ENCODE data around the gene RFX7. TPM values are rescaled to one million over a fixed set of nuclear protein-coding genes. Genes with fewer than 3 reads are reported as not detected.

RFX7 gene
- total RNA-seq, 1 donor = 7.6 TPM

- DNase-seq (ENCODE audit: insufficient read length, low spot score, missing footprints) = peak; percentile 11
- H3K27me3 ChIP-seq (ENCODE audit: insufficient read depth, low read length) = no peaks in the 10 kb centered on the region
- H3K4me2 ChIP-seq (ENCODE audit: insufficient read depth, low read length) = no peak overlapping the region
- no peak overlapping the region for H2AFZ ChIP-seq (ENCODE audit: low read length)
- peaks cover 25% of the 10 kb centered on the region for H4K20me1 ChIP-seq (ENCODE audit: insufficient read depth, low read length)
- TF ChIP-seq CTCF (IDR thresholded peaks at IDR 0.05; ENCODE audit: extremely low read depth, low read depth, low read length) = no peak
- H3K27ac ChIP-seq (ENCODE audit: low read depth, low read length) = no peak overlapping the region
- no peaks in the 10 kb centered on the region for H3K4me1 ChIP-seq (ENCODE audit: insufficient read depth, low read length)
- no peak overlapping the region for H3K4me3 ChIP-seq (ENCODE audit: insufficient read depth, low read length)
- no peaks in the 10 kb centered on the region for H3K9me3 ChIP-seq (ENCODE audit: low read depth, low read length)
- H3K36me3 ChIP-seq (ENCODE audit: insufficient read depth, low read length) = no peaks in the 10 kb centered on the region
- H3K79me2 ChIP-seq (ENCODE audit: insufficient read depth, low read length) = peaks cover 73% of the 10 kb centered on the region
These were observed 56.0 kb downstream of the RFX7 start for GRCh38 chr15:56187665-56188064.

DNA sequence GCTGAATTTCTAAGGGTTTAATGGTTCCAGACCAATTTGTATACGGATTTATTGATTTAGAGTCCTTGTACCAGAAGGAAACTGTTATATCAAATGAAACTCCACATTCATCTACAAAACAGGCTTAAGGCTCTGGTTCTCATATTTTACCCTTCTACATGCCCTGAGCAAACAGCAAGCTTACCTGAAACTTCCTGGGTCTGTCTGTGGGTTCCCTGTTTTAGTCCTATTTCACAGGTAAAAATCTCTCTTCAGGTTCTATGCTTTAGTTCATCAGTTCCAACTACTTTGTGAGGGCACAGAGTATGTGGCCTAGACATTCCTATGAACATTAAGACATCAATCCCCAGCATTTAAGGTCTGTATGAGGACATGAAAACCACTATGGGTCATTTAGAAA, 57.7 kb downstream of the RFX7 start:
- Histone ChIP-seq H3K79me2 (ENCODE audit: insufficient read depth, low read length) (peaks cover 70% of the 10 kb centered on the region), H3K4me2 (ENCODE audit: insufficient read depth, low read length) (no peak overlapping the region), H3K9me3 (ENCODE audit: low read depth, low read length) (no peaks in the 10 kb centered on the region), H3K4me3 (ENCODE audit: insufficient read depth, low read length) (no peak overlapping the region), H4K20me1 (ENCODE audit: insufficient read depth, low read length) (peaks cover 22% of the 10 kb centered on the region), H3K27me3 (ENCODE audit: insufficient read depth, low read length) (no peaks in the 10 kb centered on the region), H2AFZ (ENCODE audit: low read length) (no peak overlapping the region), H3K36me3 (ENCODE audit: insufficient read depth, low read length) (no peaks in the 10 kb centered on the region), H3K27ac (ENCODE audit: low read depth, low read length) (no peak overlapping the region), H3K4me1 (ENCODE audit: insufficient read depth, low read length) (no peaks in the 10 kb centered on the region)
- no peak for DNase-seq (ENCODE audit: insufficient read length, low spot score, missing footprints)
- TF ChIP-seq CTCF (IDR thresholded peaks at IDR 0.05; ENCODE audit: extremely low read depth, low read depth, low read length) = no peak

GRCh38 chr15:56184516-56184915, 59.2 kb downstream of the RFX7 start:
- Histone ChIP-seq H3K4me3 (ENCODE audit: insufficient read depth, low read length) (no peak overlapping the region), H3K4me2 (ENCODE audit: insufficient read depth, low read length) (no peak overlapping the region), H3K36me3 (ENCODE audit: insufficient read depth, low read length) (no peaks in the 10 kb centered on the region), H3K27ac (ENCODE audit: low read depth, low read length) (no peak overlapping the region), H3K9me3 (ENCODE audit: low read depth, low read length) (no peaks in the 10 kb centered on the region), H4K20me1 (ENCODE audit: insufficient read depth, low read length) (peaks cover 21% of the 10 kb centered on the region), H2AFZ (ENCODE audit: low read length) (no peak overlapping the region), H3K79me2 (ENCODE audit: insufficient read depth, low read length) (peaks cover 64% of the 10 kb centered on the region), H3K4me1 (ENCODE audit: insufficient read depth, low read length) (no peaks in the 10 kb centered on the region), H3K27me3 (ENCODE audit: insufficient read depth, low read length) (no peaks in the 10 kb centered on the region)
- TF ChIP-seq CTCF (IDR thresholded peaks at IDR 0.05; ENCODE audit: extremely low read depth, low read depth, low read length) = no peak
- no peak for DNase-seq (ENCODE audit: insufficient read length, low spot score, missing footprints)

DNA sequence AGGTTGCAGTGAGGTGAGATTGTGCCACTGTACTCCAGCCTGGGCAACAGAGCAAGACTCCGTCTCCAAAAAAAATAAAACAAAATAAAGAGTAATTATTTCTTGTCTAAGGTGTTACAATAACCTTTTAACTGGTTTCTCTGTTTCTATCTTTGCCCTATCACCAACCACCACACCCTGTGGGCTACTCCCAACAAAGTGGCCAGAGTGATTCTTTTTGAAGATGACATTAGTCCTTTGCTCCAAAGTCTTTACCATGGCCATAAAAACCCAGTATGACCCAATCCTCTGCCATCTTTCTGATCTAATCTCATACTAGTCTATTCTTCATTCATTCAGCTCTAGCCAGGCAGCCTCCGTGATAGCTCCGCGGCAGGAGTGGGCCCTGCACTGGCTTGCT, 62.8 kb downstream of the RFX7 start:
- no peak for TF ChIP-seq CTCF (IDR thresholded peaks at IDR 0.05; ENCODE audit: extremely low read depth, low read depth, low read length)
- Histone ChIP-seq H3K4me1 (ENCODE audit: insufficient read depth, low read length) (no peaks in the 10 kb centered on the region), H3K4me3 (ENCODE audit: insufficient read depth, low read length) (no peak overlapping the region), H3K9me3 (ENCODE audit: low read depth, low read length) (no peaks in the 10 kb centered on the region), H4K20me1 (ENCODE audit: insufficient read depth, low read length) (peaks cover 9% of the 10 kb centered on the region), H3K27ac (ENCODE audit: low read depth, low read length) (no peak overlapping the region), H2AFZ (ENCODE audit: low read length) (no peak overlapping the region), H3K36me3 (ENCODE audit: insufficient read depth, low read length) (no peaks in the 10 kb centered on the region), H3K79me2 (ENCODE audit: insufficient read depth, low read length) (peaks cover 52% of the 10 kb centered on the region), H3K4me2 (ENCODE audit: insufficient read depth, low read length) (no peak overlapping the region), H3K27me3 (ENCODE audit: insufficient read depth, low read length) (no peaks in the 10 kb centered on the region)
- no peak for DNase-seq (ENCODE audit: insufficient read length, low spot score, missing footprints)
